ENCODE data around the gene ZNF184. TPM values are rescaled to one million over a fixed set of nuclear protein-coding genes. Genes with fewer than 3 reads are reported as not detected.

Gene ZNF184
- total and polyA plus RNA-seq, 9 of the 15 experiments (the other 6 are each of a cell fraction or from before 2014, with no cell fraction given) = 7.6 to 22.2 (median 12.8) TPM

GRCh38 chr6:27472182-27472616 is 706 bp downstream of the ZNF184 start (continued):
- TF ChIP-seq SUPT5H (IDR thresholded peaks at IDR 0.05) (peak; percentile 8; the same call in 1 of the 2 replicates), IRF2 (CRISPR knock-in tag; IDR thresholded peaks at IDR 0.05) (no peak), HDAC1 (IDR thresholded peaks at IDR 0.05) (peak in 1 of 2 experiments; percentile 79; a peak in 1 of 4 replicates), ZNF395 (CRISPR knock-in tag; IDR thresholded peaks at IDR 0.05) (no peak), HDAC2 (IDR thresholded peaks at IDR 0.05) (no peak; the same call in 1 of the 2 replicates), LARP7 (IDR thresholded peaks at IDR 0.05) (no peak), NCOA1 (IDR thresholded peaks at IDR 0.05; ENCODE audit: low read depth) (peak; percentile 94), ZBTB5 (IDR thresholded peaks at IDR 0.05) (0 out of 2 replicates have a peak, but pooled peaks have one; percentile 50), CREB1 (IDR thresholded peaks at IDR 0.05) (peak; percentile 96), CREB1 (CRISPR knock-in tag; IDR thresholded peaks at IDR 0.05) (peak; percentile 93), ZNF384 (IDR thresholded peaks at IDR 0.05; ENCODE audit: low read depth, low read length) (no peak), ARHGAP35 (IDR thresholded peaks at IDR 0.05; ENCODE audit: partially characterized antibody) (no peak), SAFB (IDR thresholded peaks at IDR 0.05; ENCODE audit: borderline replicate concordance, low read depth, low read length) (no peak), MEF2D (tag; conservative IDR thresholded peaks at IDR 0.05; ENCODE audit: low read depth) (0 out of 2 replicates have a peak, but pooled peaks have one; percentile 34), E2F6 (IDR thresholded peaks at IDR 0.05; ENCODE audit: borderline replicate concordance in 1 of 2, extremely low read depth in 1 of 2, insufficient read depth in 1 of 2, insufficient read length in 1 of 2, low read depth in 1 of 2, low read length in 1 of 2, poor library complexity in 1 of 2, severe bottlenecking in 1 of 2) (no peak), ZFP1 (CRISPR knock-in tag; IDR thresholded peaks at IDR 0.05) (no peak), PHF21A (IDR thresholded peaks at IDR 0.05; ENCODE audit: borderline replicate concordance, low read depth) (0 out of 2 replicates have a peak, but pooled peaks have one; percentile 11), ARNT (IDR thresholded peaks at IDR 0.05) (no peak; a peak in 1 of 4 replicates), MTA2 (IDR thresholded peaks at IDR 0.05; ENCODE audit: low read depth) (peak; percentile 12; the same call in 1 of the 2 replicates), KHSRP (IDR thresholded peaks at IDR 0.05) (peak; percentile 90), ZBTB11 (CRISPR knock-in tag; IDR thresholded peaks at IDR 0.05) (no peak)

All from K562 (cell line).